GM19023 (cell line): ENCODE results near the gene TST.

Experiments
- ATAC-seq: cut with Tn5 transposase; IDR thresholded peaks from one replicate; pipeline ENCODE4 v1.9.1; 2021; ENCODE audit warnings: mild to moderate bottlenecking, moderate library complexity; ENCODE audit not compliant: unreplicated experiment

TST gene

GRCh38 chr22:37054056-37054395, 34.8 kb upstream of the TST start:
- ATAC-seq: no peak

GRCh38 chr22:37053310-37054055, 34.2 kb upstream of the TST start:
- no peak for ATAC-seq

- no peak for ATAC-seq
These were observed 33.4 kb upstream of the TST start for GRCh38 chr22:37052386-37053309.

- ATAC-seq: no peak
These were observed 32.4 kb upstream of the TST start, which contains the start of gene KCTD17 for GRCh38 chr22:37051391-37052385. KCTD17 (plus strand) TSS chr22:37051742; CDS start chr22:37051761, 19 bp downstream.

- no peak for ATAC-seq
These were observed 31.7 kb upstream of the TST start for GRCh38 chr22:37050913-37051312.

GRCh38 chr22:37049224-37049623, 30.0 kb upstream of the TST start:
- no peak for ATAC-seq

DNA sequence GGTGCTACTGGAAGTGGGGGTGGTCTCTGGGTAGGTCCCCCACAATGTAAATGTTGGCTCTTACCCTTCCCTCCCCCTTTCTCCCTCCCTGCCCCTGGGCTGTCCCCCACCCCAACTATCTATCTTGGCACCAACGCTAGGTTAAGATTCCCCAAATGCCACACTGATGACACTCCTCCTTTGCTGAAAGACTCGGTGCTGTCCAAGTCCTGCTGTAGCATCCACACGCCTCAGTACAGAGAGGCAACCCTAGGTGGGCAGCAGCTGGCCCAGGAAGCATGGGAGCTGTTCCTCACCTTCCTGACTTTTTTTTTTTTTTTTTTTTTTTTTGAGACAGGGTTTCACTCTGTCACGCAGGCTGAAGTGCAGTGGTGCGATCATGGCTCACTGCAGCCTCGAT, 28.9 kb upstream of the TST start:
- ATAC-seq: no peak

GRCh38 chr22:37047006-37047405, 27.8 kb upstream of the TST start:
- no peak for ATAC-seq

DNA sequence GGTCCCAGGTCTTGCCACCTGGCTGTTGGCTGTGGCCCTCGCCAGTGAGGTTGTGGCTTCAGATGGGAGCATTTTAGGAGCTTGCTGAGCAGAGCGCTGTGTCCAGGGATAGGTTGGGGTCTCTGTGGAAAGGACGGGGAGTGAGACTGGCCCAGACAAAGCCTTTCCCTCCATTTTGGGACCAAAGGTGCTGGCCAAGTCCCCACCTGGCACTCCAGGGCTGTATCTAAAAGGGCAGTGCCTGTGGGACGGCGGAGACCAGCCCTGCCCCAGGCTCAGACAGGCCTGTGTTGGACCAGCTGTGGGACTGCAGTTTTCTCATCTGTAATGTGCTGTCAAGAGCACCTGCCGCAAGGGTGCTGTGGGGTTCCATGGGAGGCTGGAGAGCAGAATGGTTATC, 27.3 kb upstream of the TST start:
- no peak for ATAC-seq

- ATAC-seq: no peak
These were observed 26.7 kb upstream of the TST start for GRCh38 chr22:37045958-37046357.

GRCh38 chr22:37044634-37045625, 25.7 kb upstream of the TST start:
- ATAC-seq: no peak

GRCh38 chr22:37043828-37044538, 24.7 kb upstream of the TST start:
- no peak for ATAC-seq

DNA sequence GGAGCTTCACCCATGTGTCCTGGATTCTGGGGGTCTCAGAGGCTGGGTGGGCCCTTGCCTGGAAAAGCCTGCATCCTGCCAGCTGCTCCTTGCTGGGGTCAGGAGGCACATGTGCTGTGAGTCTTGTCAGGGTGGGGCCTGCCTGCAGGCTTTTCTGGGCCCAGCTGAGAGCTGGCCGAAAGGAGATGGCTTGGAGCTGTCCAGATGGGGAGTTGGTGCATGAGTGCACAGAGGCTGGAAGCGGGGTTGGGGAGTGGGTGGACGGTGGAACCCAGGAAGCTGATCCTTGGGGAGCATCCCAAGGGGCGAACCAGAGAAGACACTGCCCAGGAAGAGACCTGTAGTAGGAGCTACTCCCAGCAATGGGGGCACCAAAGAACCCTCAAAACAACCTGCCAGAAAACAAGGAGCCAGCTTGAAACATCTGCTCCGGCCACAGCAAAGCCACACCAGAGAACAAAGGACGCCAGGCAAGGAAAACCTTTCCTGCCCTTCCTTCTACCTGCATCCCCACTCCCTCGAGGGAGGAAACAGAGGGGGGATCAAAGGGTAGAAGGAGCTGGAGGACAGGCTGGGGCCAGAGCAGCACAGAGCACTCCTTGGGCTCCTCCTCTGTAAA, 24.1 kb upstream of the TST start:
- no peak for ATAC-seq

DNA sequence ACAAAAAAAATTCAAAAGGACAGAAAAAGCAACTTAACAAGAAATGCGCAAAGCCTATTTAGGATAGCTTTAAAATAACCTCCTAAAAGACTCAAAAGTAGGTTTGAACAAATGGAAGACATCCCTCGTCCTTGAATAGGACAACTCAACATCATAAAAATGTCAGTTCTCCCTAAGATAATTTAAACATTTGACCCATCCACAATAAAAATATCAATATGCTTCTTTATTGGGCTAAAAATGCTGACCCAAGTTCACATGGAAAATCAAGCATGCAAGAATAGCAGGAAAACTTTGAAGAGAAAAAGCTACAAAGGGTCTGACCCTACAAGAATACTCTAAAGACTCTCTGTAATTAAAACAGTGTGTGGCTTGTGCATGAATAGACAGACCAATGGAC, 20.2 kb upstream of the TST start:
- ATAC-seq: no peak

- ATAC-seq: no peak
These were observed 18.4 kb upstream of the TST start for GRCh38 chr22:37037669-37038068.

DNA sequence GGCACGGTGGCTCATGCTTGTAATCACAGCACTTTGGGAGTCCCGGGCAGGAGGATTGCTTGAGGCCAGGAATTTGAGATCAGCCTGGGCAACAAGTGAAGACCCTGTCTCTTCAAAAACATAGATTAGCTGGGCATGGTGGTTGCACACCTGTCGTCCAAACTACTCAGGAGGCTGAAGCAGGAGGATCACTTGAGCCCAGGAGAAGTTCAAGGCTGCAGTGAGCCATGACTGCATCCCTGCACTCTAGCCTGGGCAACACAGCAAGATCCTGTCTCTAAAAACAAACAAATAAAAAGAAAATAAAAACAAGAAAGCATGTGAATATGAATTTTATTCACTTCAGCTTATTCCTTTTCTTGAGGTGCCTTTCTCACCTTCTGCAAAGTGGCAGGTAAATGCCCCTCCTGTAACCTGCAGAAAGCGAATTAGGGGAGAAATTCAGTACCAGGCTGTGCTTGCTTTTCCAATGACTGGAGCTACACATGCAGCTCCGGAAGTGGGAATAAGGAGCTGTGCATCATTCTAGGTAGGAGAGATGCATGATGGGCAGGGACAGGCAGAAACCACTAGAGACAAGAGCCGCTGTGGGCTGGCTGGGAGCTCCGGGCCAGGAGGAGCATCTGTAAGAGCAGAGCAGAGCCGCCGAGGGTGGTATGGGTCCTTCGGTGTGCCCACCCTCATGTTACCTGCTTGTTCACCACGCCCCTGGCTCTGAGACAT, 17.6 kb upstream of the TST start:
- ATAC-seq: no peak

- no peak for ATAC-seq
These were observed 14.6 kb upstream of the TST start for GRCh38 chr22:37033605-37034430.
